GM20431 (cell line): ENCODE data around the gene HOXA6.

Experiments
- in situ Hi-C: fragments of 300-500 bp; cut with MseI, MboI; formaldehyde crosslinking; loops from one replicate; pipeline ENCODE4 v1.15.0; 2020; ENCODE audit warnings: low sequenced_read_pairs; ENCODE audit not compliant: unreplicated experiment

Gene HOXA6

DNA sequence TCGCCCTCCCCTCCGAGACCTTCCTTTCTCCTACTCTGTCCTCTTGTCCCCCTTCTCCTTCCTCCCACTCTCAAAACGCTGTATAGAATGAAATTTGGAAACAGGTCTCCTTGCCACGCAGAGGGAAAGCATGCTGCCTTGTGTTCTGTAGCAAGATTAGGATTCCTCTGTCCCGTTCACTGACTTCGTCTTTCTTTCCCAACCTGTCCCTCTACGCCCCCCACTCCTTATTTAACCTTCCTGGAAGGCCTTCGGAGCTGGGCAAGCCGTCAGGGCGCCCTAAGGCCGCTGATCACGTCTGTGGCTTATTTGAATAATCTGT is 16.4 kb upstream of the HOXA6 start:
- in situ Hi-C loops, result loop anchor here (25.0 kb wide), 2 partner anchors 777 to 1302 kb away; no protein-coding TSS in a partner anchor

DNA sequence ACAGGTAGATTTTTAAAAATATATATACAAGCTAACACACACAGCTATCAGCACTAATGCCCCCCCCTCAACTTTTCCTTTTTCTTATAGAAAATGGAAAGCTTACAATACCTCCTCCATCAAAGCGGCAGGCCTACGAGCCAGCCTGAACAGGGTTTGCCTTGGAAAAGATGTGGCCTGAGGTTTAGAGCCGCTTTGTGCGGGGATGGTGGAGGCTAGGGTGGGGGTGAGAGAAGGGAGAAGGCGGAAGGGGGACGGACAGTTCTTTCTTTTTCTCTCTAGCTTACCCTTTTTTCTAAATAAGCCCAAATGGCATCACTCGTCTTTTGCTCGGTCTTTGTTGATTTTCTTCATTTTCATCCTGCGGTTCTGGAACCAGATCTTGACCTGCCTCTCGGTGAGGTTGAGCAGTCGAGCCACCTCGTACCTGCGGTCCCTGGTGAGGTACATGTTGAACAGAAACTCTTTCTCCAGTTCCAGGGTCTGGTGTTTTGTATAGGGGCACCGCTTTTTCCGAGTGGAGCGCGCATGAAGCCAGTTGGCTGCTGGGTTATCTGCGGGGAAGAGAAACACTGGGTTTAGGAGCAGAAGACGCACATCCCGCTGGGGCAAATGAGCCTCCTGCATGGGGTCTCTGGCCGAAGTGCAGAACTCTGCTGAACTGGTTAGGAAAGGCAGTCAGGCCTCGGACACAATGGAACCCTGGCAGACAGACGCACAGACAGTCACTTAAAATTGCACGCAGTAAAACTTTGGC is 15.9 kb upstream of the HOXA6 start:
- in situ Hi-C loops, result loop anchor here (25.0 kb wide), 2 partner anchors 776 to 1301 kb away; no protein-coding TSS in a partner anchor

DNA sequence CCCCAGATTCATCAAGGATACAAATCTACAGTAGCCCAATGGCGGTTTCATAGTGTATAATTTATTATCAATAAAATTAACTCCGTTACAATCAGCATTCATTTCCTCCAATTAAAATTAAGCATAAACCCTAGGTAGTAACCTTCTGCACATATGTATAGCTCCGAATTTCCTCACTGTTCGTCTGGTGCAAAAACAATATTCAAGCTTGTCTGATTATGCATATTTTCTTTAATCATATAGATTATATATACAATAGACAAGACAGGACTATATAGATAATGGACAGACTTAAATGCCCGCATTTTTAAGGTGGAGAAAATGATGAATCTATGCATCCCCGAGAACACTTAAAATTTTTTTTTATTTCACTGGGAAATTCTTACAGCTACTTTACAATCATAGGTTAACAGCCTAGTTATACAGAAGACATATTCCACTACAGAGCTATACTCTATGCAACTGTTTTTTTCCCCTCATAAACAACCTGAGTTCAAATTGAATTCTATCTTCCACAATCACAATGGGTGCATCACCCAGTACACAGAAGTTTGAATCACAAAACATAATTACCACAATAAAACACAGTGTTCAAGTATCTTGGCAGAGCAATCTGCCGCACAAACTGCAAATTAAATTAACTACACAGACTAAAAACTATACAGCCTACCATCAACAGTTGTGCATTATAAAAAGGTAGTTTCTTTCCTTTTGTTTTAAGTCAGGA is 15.2 kb upstream of the HOXA6 start:
- in situ Hi-C loops, result loop anchor here (25.0 kb wide), 2 partner anchors 775 to 1300 kb away; no protein-coding TSS in a partner anchor

DNA sequence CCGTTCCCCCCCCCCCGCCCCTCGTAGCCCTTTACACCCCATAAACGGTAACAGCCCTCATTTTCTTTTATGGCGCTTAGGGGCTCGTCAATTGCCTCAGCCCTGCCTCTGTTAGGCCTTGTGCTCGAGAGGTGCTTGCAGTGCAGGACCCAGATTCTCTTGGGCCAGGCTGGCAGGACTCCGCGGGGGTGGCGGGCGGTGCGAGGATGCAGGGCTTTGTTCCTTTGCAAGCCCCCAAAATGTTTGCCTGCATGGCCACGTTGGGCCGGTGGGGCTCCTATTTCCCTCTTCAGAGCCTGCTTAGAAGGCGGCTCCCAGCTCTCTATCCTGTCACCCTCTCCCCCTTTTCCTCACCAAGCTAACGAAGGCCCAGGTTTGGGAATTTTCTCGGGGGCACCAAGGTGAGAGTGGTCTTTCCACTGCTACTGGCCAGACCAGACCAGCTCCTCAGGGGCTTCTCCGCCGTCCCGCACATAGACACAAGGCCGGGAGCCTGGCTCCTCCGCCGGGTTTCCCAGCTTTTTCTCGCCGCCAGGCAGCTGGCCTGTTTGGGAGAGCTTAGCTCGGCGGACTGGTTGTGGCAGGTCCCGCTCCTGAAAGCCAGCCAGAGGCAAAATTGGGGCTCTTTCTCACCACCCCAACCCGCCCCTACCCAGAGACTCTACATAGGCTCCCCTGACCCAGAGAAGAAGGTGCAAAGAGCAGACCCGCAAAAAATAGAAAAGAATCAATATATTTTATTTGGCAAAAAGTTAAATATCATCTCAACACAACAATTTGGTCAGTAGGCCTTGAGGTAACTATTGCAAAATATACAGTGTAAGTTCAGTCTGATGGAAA is 14.4 kb upstream of the HOXA6 start:
- in situ Hi-C loops, result loop anchor here (25.0 kb wide), 2 partner anchors 775 to 1300 kb away; no protein-coding TSS in a partner anchor

DNA sequence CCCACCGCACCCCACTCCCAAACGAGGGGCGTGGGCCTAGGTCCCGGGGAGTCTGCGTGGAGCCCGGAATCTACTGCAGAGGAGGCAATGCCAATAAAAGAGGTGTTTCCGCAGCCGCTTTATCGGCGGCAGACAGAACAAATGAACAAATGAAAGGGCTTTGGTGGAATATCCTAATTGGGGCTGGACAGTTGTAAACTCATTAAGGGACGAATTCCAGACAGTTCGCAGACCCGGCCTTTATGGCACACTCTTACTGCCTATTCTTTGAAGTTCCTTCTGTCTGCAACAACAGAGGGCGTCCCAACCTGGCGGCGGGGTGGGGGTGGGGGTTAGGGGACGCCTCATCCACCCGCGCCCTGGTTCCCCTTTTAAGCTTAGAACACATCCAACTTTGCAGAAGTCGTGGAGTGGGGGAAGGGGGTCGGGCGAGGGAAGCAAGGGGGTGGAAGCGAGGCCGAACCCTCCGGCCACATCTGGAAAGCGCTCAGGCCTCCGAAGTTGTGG is 13.7 kb upstream of the HOXA6 start:
- in situ Hi-C loops, result loop anchor here (25.0 kb wide), 2 partner anchors 774 to 1299 kb away; no protein-coding TSS in a partner anchor

DNA sequence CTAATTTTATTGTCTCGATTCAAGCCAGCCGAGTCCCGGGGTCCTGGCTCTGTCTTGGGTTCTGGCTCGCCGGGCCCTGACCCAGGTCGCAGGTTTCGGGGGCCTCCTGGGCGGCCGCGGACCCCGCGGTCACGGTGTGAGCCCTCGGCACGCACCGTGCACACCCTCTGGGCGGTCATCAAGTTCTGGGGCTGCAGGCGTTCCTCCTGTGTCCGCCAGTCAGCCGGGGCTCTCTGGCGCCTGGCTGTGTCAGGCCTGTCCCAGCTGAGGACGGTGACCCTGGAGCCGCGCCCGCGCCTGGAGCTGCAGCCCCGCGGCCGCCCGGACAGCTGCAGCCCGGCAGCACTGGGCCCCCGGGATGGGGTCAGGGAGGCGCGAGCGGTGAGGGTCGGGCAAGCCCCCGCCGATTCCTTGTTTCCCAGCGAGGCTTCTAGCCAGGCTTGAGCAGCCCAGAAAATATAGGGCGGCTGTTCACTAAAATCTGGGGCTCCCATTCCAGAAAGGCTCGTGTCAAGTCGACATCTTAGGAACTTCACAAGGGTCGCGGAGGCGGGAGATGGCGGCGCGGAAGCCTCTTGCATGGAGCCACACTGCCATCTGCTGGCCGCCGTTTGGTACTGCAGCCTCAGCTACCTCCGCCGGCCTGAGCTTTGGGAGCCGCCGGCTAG is 13.1 kb upstream of the HOXA6 start:
- in situ Hi-C loops, result loop anchor here (25.0 kb wide), 2 partner anchors 773 to 1298 kb away; no protein-coding TSS in a partner anchor

DNA sequence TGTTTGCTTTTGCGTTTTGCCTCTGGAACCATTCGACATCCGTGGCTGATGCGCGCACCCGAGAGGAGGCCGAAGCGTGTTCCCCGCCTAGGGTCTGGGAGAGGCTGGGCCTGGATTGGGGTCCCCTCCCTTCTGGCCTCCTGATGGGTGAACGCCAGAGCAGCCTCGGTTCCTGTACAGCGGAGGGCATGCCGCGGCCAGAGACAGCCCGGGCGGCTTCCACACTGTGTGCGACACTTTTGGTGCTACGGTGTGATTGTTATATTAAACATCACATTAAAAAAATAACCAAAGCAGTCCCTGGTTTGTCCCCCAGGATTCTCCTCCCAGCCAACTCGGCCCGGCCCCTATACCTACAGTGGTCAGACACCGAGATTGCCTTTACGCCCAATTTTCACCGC is 12.6 kb upstream of the HOXA6 start:
- in situ Hi-C loops, result loop anchor here (25.0 kb wide), 2 partner anchors 773 to 1298 kb away; no protein-coding TSS in a partner anchor

DNA sequence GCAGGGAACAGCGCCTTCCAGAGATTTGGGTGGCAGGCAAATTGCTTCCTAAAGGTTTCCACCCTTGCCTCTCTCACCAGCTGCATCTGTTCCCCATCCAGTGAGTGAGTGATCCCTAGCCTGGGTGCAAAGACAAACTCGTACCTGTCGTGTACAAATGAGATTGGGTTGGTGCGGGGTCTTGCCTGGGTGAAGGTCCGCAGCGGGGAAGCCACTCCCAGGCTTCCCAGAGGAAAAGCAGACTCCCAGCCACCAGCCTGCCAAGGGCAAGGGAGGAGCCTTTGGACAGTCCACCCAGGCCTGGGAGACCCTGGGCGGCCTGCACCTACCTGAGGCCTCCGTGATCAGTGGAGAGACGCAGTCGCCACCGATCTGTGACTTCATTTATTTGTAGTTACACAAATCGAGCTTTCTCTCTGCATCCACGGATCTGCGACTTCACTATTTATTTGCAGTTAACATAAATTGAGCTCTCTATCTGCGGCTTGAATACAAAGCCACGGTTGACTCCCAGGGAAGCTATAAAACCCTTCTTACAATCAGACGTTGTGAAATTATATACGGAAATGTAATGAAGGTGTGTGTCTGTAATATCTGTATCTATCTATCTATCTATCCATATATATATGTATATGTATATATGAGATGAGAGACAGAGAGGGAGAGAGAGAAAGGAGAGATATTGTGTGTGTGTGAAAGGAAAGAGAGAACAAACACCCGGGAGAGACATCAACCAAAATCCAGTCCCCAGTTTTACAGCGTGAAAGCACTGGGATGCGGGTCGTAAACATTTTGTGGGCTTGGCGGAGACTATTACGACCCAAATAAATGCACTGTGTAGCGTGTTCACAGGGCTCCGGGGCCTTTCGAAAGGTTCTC is 11.9 kb upstream of the HOXA6 start:
- in situ Hi-C loops, result loop anchor here (25.0 kb wide), 2 partner anchors 772 to 1297 kb away; no protein-coding TSS in a partner anchor

DNA sequence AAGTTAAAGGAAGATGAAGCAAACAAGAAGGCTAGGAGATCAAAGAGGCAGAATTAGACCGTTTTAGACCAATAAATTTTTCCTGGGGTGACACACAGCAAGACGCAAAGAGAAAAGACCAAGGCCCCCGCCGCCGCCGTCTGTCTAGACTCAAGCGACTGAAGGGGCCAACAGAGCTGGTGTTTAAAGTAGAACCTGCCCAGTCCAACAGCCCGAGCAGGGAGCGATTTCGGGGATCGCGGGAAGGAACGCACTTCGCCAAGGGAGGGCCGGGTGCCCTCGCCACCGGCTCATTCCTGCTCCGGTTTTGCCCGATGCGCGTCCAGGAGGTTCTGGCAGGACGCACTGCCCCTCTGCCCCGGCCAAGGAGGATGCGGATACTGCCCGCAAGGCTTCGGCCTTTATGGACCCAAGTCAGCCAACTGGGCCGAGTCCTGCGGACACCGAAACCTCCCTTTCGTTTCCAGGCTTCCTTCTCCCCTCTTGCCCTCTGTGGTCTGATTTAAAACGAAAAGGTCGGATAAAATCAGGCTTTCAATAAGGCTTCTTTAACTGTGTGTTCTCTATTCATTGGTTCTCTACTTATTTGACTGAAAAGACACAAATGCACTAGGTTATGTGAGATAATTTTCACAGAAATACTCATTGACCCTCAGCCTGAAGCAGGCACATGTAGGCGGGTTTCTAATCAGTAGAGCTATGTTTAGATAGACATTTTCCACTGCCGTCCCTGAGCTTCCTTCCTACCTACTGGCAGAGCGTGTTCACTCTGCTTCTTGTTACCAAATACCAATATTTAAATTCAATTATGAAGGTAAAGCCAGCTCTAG is 11.1 kb upstream of the HOXA6 start:
- in situ Hi-C loops, result loop anchor here (25.0 kb wide), 2 partner anchors 771 to 1296 kb away; no protein-coding TSS in a partner anchor

DNA sequence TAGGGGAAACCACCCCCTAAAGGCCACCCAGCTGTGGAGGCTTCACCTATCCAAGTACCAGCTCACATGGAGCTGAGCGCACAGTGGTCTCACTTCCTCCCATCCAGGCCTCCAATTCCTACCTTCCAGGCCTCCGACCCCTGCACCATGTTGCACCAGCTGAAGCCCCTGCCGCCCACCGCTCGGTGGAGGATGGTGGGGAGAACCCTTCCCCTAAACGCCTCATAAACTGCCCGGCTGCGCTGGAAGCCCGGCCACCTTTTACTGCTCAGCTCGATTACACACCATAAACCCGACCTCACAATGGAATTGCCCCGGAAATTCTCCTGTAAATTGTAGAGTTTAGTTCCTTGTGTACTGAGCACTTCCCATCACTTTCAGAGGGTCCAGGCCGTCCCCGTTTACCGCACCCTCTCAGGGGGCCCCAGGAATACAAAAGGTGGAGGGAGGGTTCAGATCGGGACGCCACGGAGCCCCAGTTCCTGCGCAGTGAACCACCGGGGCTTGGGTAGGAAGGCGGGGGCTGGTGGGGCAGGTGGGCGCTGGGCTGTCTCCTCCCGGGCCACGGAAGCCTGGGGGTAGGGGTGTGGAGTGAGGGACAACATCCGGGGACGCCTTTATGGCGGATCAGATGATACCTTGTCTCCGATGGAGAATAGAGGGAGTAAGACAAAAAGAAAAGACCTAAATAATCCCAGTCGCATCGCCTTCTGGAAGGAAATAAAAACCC is 10.3 kb upstream of the HOXA6 start:
- in situ Hi-C loops, result loop anchor here (25.0 kb wide), 2 partner anchors 771 to 1296 kb away; no protein-coding TSS in a partner anchor

DNA sequence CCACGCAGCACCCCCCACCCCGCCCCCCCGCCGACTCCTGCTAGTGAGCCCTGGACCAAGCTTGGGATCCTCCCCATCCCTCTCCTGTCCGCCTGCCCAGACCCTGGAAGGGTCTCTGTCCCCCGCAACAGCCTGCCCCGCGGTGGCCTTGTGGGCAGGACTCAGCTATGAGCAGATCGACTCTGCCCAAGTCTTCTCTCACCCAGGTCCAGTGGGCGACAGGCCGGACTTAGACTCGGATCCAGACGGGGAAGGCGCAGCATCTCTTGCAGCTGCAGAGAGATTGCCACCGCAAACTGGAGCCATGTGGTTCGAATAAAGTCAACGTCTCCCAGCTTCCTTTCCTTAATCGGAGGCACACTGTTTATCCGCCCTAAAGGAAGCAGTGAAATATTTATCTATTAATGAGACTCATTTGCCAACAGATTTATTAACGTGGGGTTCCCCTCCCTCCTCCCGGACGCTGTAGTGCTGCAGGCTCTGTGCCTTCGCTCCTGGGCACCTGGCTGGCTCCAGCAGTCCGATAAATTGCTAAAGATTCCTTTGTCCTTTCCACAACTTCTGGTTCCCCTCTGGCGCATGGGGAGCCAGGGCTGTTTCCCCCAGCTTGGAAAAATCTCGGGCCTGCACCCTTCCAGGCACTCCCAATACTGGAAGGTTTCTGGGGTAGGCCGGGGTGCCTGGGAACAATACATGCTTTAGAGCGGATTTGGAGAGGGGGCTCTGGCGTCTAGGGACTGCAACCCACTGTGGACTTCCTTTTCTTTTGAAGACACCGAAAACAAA is 9.5 kb upstream of the HOXA6 start:
- in situ Hi-C loops, result loop anchor here (25.0 kb wide), 2 partner anchors 770 to 1295 kb away; no protein-coding TSS in a partner anchor

DNA sequence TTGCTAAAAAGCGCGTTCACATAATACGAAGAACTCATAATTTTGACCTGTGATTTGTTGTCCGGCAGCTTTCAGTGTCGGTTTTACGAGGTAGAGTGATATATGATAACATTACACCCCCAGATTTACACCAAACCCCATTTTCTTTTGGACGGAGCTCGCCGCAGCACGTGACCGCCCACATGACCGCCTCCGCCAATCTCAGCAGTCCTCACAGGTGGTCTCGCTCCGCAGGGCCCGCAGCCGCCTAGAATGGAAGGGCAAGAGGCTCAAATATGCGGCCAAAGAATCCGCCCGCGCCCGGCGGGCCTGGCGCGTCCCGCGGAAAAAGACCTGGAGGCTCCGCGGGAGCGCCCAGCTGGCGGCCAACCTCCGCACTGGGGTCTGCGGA is 8.9 kb upstream of the HOXA6 start, which contains the start of gene HOXA7:
Gene HOXA7 (minus strand): TSS at position 168 of the 391 bp plus-strand sequence. CDS start 130 bp downstream, at position 38.
- in situ Hi-C loops, result loop anchor here (25.0 kb wide), 2 partner anchors 769 to 1294 kb away; no protein-coding TSS in a partner anchor

DNA sequence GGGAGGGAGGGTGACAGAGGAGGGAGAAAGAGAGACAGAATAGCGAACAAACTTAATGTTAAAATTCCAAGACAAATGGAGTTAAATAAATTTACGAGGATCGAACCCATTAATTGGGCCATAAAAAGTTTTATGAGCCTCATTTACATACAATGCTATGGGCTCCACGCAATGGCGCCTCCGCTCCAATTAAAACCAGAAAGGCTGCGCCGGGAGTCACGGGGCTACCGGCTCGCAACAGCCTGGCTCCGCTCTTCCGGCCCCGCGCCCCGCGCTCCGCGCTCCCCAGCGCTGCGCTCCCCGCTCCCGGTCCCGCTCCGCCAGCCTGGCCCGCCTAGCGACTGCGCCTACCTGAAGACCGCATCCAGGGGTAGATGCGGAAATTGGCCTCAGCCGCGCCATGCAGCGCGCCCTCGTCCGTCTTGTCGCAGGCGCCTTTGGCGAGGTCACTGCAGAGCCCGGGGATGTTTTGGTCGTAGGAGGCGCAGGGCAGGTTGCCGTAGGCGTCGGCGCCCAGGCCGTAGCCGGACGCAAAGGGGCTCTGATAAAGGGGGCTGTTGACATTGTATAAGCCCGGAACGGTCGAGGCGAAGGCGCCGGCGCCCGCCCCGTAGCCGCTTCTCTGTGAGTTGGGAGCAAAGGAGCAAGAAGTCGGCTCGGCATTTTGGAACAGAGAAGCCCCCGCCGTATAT is 8.4 kb upstream of the HOXA6 start:
- in situ Hi-C loops, result loop anchor here (25.0 kb wide), 2 partner anchors 769 to 1294 kb away; no protein-coding TSS in a partner anchor

DNA sequence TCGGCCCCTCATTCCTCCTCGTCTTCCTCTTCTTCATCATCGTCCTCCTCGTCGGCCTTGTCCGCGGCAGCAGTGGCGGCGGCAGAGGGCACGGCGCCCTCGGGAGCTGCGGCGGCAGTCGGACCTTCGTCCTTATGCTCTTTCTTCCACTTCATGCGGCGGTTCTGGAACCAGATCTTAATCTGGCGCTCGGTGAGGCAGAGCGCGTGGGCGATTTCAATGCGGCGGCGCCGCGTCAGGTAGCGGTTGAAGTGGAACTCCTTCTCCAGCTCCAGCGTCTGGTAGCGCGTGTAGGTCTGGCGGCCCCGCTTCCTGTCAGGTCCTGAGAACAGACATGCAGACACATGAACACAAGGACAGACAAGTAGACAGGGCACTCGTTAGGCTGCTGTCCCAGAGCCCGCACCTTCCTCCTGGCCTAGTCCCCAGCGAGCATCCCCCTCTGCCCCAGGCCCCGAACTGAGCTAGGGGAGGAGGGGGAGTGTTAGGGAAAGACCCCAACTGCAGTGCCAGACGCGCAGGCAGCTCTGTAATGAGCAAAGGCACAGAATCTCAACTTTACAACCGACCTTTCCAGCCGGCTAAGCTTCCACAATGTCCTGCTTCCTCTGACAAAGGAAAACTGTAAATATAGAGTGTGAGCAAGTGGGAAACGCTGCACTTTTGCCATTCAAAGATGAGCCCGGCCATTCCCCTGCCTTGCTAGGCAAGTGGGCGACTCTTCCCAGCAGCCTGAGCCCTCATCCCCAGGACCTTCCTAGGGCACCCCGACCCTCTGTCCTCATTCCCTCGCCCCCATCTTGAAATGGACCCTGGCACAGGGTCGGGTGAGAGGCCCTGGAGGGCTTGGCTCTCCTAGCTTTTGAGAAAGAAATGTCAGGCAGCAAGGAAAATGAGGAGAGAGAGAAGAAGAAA is 7.6 kb upstream of the HOXA6 start:
- in situ Hi-C loops, result loop anchor here (25.0 kb wide), 2 partner anchors 768 to 1293 kb away; no protein-coding TSS in a partner anchor
